ENCODE data around the gene XXYLT1. TPM values are rescaled to one million over a fixed set of nuclear protein-coding genes. Genes with fewer than 3 reads are reported as not detected.

Gene XXYLT1
- total RNA-seq, 1 experiment from 2014 or later, result 23.4 TPM

DNA sequence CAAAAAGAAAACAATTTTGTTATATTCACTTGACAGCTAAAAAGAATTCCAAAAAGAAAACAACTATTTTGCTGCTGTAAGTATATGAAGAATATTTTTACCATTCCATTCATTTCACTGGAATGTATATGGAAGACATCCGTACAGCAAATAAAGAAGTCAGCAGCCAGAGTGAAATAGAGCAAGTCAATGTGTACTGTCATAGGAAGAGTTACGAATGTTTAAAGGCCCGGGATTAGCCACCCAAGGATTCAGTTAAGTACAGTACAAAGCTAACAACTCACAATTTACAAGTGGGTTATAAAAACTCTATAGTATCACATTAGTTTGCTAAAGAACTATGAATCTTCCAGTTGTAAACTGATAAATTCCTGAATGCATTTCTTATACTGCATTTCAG lies 14.4 kb upstream of the XXYLT1 start:
- no peaks in the 10 kb centered on the region for H3K27me3 Mint-ChIP-seq (ENCODE audit: low read depth)
- H3K4me1 Mint-ChIP-seq, result no peaks in the 10 kb centered on the region
- CTCF ChIA-PET, result interaction anchor here (1.7 kb wide), 1 partner anchor 14 kb away, joined by 4 read pairs; the partner anchor contains the start of gene XXYLT1
- no peak for ATAC-seq
- H3K27ac Mint-ChIP-seq, result no peak overlapping the region
- DNase-seq (ENCODE audit: low spot score), result no peak
- H3K9me3 Mint-ChIP-seq, result no peaks in the 10 kb centered on the region
- TF ChIP-seq, protein P1, sequence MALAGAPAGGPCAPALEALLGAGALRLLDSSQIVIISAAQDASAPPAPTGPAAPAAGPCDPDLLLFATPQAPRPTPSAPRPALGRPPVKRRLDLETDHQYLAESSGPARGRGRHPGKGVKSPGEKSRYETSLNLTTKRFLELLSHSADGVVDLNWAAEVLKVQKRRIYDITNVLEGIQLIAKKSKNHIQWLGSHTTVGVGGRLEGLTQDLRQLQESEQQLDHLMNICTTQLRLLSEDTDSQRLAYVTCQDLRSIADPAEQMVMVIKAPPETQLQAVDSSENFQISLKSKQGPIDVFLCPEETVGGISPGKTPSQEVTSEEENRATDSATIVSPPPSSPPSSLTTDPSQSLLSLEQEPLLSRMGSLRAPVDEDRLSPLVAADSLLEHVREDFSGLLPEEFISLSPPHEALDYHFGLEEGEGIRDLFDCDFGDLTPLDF (CRISPR knock-in tag; IDR thresholded peaks at IDR 0.05), result no peak
- TF ChIP-seq MXD4 (CRISPR knock-in tag; IDR thresholded peaks at IDR 0.05; ENCODE audit: borderline replicate concordance), result no peak
- no peak overlapping the region for H3K4me3 Mint-ChIP-seq
- POLR2A ChIA-PET, result no interaction called here
- H3K36me3 Mint-ChIP-seq, result peaks cover 18% of the 10 kb centered on the region

DNA sequence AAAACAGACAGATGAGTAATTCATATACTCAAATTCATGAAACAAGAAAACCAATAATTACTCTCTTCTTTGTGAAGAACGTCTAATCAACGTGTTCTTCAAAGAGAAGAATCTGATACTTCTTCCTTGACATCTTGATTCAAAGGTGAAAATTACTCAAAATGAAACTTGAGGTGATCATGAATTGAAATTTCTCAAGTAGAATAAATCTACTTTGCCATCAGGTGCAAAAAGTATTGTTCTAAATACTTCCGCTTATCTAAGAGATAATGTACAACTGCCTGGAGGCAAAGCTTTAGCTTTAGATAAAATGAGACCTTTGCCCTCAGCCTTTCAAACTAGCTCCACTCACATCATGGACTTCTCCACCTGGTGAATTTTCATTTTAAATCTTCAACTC lies 13.9 kb upstream of the XXYLT1 start:
- H3K9me3 Mint-ChIP-seq, result no peaks in the 10 kb centered on the region
- H3K36me3 Mint-ChIP-seq, result peaks cover 18% of the 10 kb centered on the region
- H3K4me3 Mint-ChIP-seq, result no peak overlapping the region
- TF ChIP-seq RELA (CRISPR knock-in tag; IDR thresholded peaks at IDR 0.05; ENCODE audit: borderline replicate concordance) (no peak), FOXP1 (CRISPR knock-in tag; IDR thresholded peaks at IDR 0.05; ENCODE audit: borderline replicate concordance) (no peak), ZNF138 (CRISPR knock-in tag; conservative IDR thresholded peaks at IDR 0.05) (no peak), PRRX2 (CRISPR knock-in tag; IDR thresholded peaks at IDR 0.05) (no peak), SMAD4 (CRISPR knock-in tag; IDR thresholded peaks at IDR 0.05) (no peak), ZNF396 (CRISPR knock-in tag; IDR thresholded peaks at IDR 0.05; ENCODE audit: borderline replicate concordance) (no peak), MYBL2 (CRISPR knock-in tag; IDR thresholded peaks at IDR 0.05) (no peak), TCF7 (CRISPR knock-in tag; IDR thresholded peaks at IDR 0.05; ENCODE audit: low read depth) (no peak), SOX15 (CRISPR knock-in tag; IDR thresholded peaks at IDR 0.05) (no peak), TP53 (CRISPR knock-in tag; IDR thresholded peaks at IDR 0.05) (no peak), ZNF263 (CRISPR knock-in tag; IDR thresholded peaks at IDR 0.05; ENCODE audit: low read depth) (no peak)
- TF ChIP-seq, protein P2, sequence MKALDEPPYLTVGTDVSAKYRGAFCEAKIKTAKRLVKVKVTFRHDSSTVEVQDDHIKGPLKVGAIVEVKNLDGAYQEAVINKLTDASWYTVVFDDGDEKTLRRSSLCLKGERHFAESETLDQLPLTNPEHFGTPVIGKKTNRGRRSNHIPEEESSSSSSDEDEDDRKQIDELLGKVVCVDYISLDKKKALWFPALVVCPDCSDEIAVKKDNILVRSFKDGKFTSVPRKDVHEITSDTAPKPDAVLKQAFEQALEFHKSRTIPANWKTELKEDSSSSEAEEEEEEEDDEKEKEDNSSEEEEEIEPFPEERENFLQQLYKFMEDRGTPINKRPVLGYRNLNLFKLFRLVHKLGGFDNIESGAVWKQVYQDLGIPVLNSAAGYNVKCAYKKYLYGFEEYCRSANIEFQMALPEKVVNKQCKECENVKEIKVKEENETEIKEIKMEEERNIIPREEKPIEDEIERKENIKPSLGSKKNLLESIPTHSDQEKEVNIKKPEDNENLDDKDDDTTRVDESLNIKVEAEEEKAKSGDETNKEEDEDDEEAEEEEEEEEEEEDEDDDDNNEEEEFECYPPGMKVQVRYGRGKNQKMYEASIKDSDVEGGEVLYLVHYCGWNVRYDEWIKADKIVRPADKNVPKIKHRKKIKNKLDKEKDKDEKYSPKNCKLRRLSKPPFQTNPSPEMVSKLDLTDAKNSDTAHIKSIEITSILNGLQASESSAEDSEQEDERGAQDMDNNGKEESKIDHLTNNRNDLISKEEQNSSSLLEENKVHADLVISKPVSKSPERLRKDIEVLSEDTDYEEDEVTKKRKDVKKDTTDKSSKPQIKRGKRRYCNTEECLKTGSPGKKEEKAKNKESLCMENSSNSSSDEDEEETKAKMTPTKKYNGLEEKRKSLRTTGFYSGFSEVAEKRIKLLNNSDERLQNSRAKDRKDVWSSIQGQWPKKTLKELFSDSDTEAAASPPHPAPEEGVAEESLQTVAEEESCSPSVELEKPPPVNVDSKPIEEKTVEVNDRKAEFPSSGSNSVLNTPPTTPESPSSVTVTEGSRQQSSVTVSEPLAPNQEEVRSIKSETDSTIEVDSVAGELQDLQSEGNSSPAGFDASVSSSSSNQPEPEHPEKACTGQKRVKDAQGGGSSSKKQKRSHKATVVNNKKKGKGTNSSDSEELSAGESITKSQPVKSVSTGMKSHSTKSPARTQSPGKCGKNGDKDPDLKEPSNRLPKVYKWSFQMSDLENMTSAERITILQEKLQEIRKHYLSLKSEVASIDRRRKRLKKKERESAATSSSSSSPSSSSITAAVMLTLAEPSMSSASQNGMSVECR (CRISPR knock-in tag; IDR thresholded peaks at IDR 0.05; ENCODE audit: borderline replicate concordance), result no peak
- TF ChIP-seq, protein P3, sequence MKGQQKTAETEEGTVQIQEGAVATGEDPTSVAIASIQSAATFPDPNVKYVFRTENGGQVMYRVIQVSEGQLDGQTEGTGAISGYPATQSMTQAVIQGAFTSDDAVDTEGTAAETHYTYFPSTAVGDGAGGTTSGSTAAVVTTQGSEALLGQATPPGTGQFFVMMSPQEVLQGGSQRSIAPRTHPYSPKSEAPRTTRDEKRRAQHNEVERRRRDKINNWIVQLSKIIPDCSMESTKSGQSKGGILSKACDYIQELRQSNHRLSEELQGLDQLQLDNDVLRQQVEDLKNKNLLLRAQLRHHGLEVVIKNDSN (CRISPR knock-in tag; IDR thresholded peaks at IDR 0.05), result no peak
- TF ChIP-seq, protein P4, sequence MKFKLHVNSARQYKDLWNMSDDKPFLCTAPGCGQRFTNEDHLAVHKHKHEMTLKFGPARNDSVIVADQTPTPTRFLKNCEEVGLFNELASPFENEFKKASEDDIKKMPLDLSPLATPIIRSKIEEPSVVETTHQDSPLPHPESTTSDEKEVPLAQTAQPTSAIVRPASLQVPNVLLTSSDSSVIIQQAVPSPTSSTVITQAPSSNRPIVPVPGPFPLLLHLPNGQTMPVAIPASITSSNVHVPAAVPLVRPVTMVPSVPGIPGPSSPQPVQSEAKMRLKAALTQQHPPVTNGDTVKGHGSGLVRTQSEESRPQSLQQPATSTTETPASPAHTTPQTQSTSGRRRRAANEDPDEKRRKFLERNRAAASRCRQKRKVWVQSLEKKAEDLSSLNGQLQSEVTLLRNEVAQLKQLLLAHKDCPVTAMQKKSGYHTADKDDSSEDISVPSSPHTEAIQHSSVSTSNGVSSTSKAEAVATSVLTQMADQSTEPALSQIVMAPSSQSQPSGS (CRISPR knock-in tag; IDR thresholded peaks at IDR 0.05; ENCODE audit: borderline replicate concordance, low read depth), result no peak
- no peak for DNase-seq (ENCODE audit: low spot score)
- ChIA-PET POLR2A (no interaction called here), CTCF (interaction anchor here (1.7 kb wide), 1 partner anchor 14 kb away, joined by 4 read pairs; the partner anchor contains the start of gene XXYLT1)
- no peaks in the 10 kb centered on the region for H3K4me1 Mint-ChIP-seq
- no peak overlapping the region for H3K27ac Mint-ChIP-seq
- no peaks in the 10 kb centered on the region for H3K27me3 Mint-ChIP-seq (ENCODE audit: low read depth)
- no peak for ATAC-seq

All from WTC11 (cell line).